IPS DF 6.9 (cell line): ENCODE results near the gene FARS2.

Experiments used
- DNase-seq: peaks from one replicate; pipeline ENCODE4 v3.0.0-alpha.2; 2013; ENCODE audit warnings: low read depth, low spot score
- H3K27ac ChIP-seq: one replicate; pipeline ENCODE4 v1.5.1; 2013; ENCODE audit warnings: low read length, control low read depth
- H3K27me3 ChIP-seq: 2 replicates; pipeline ENCODE4 v1.6.1; 2013; ENCODE audit warnings: mild to moderate bottlenecking, low read length; ENCODE audit not compliant: control insufficient read depth, insufficient read depth
- H3K36me3 ChIP-seq: 2 replicates; pipeline ENCODE4 v1.6.1; 2013; ENCODE audit warnings: low read length; ENCODE audit not compliant: control insufficient read depth, insufficient read depth
- H3K4me1 ChIP-seq: 2 replicates; pipeline ENCODE4 v1.6.1; 2013; ENCODE audit warnings: low read length; ENCODE audit not compliant: control insufficient read depth, insufficient read depth
- H3K4me3 ChIP-seq: 2 replicates; pipeline ENCODE4 v1.5.1; 2013; ENCODE audit warnings: mild to moderate bottlenecking, low read length
- H3K9me3 ChIP-seq: 2 replicates; pipeline ENCODE4 v1.6.1; 2013; ENCODE audit warnings: low read length, inconsistent platforms; ENCODE audit not compliant: control insufficient read depth, insufficient read depth
- WGBS: extraction: QIAGEN DNeasy Blood & Tissue Kit; methylation state at CpG from one replicate; pipeline ENCODE4 v1.1.7; 2013; ENCODE audit warnings: mixed read lengths, missing lambda C conversion rate; ENCODE audit not compliant: insufficient read length, insufficient coverage; 5-methylcytosine and 5-hydroxymethylcytosine counted together

The FARS2 gene

DNA sequence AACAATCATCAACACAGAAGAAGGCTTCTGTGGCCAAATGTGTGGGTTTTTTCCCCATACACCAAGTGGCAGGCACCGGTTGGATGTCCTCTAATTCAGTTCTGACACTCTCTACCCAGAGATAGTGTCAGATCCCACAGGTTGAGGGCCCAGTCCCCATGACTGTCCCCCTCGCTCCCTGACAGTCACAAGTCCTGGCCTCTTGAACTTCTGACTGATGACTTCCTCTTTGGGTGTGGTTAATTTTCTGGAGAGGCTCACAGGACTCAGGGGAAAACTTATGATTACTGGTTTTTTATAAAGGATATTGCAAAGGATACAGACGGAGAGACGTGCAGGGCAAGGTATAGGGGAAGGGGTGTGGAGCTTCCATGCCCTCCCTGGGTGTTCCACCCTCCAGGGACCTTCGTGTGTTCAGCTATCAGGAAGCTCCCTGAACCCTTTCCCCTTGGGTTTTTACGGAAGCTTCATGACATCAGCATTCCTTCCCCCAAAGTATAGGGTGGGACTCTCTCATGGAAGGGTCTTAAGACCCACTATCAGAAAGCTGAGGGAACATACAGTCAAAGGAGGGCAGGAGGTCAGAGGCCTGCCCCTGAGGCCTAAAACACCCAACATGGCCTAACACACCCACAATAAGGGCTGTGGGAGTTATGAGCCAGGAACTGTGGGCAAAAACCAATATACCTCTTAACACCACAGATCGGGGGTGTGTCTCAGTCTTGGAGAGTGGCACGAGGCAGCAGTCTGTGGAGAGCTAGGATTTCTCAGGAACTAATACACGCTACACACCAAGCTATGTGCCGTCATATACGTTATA is 33.3 kb downstream of the FARS2 start:
- H3K4me3 ChIP-seq: no peak overlapping the region
- H3K27me3 ChIP-seq: no peaks in the 10 kb centered on the region
- no peaks in the 10 kb centered on the region for H3K9me3 ChIP-seq
- DNase-seq: no peak
- H3K4me1 ChIP-seq: 0 out of 2 replicates have a peak, but pooled peaks cover 1% of the 10 kb centered on the region
- H3K27ac ChIP-seq: no peak overlapping the region
- no CpG with 5 or more reads among the region's 11 CpGs for WGBS
- no peaks in the 10 kb centered on the region for H3K36me3 ChIP-seq

GRCh38 chr6:5295623-5296022 is 34.3 kb downstream of the FARS2 start:
- Histone ChIP-seq H3K9me3 (no peaks in the 10 kb centered on the region), H3K4me1 (0 out of 2 replicates have a peak, but pooled peaks cover 1% of the 10 kb centered on the region), H3K36me3 (no peaks in the 10 kb centered on the region), H3K27me3 (no peaks in the 10 kb centered on the region), H3K27ac (no peak overlapping the region), H3K4me3 (no peak overlapping the region)
- WGBS: no CpG with 5 or more reads among the region's 7 CpGs
- no peak for DNase-seq

- DNase-seq: no peak
- H3K27ac ChIP-seq: no peak overlapping the region
- no peak overlapping the region for H3K4me3 ChIP-seq
- no peaks in the 10 kb centered on the region for H3K36me3 ChIP-seq
- no CpG with 5 or more reads among the region's 1 CpG for WGBS
- no peaks in the 10 kb centered on the region for H3K9me3 ChIP-seq
- H3K27me3 ChIP-seq: no peaks in the 10 kb centered on the region
- H3K4me1 ChIP-seq: 0 out of 2 replicates have a peak, but pooled peaks cover 1% of the 10 kb centered on the region
Observed at GRCh38 chr6:5300206-5300764, 39.0 kb downstream of the FARS2 start.

DNA sequence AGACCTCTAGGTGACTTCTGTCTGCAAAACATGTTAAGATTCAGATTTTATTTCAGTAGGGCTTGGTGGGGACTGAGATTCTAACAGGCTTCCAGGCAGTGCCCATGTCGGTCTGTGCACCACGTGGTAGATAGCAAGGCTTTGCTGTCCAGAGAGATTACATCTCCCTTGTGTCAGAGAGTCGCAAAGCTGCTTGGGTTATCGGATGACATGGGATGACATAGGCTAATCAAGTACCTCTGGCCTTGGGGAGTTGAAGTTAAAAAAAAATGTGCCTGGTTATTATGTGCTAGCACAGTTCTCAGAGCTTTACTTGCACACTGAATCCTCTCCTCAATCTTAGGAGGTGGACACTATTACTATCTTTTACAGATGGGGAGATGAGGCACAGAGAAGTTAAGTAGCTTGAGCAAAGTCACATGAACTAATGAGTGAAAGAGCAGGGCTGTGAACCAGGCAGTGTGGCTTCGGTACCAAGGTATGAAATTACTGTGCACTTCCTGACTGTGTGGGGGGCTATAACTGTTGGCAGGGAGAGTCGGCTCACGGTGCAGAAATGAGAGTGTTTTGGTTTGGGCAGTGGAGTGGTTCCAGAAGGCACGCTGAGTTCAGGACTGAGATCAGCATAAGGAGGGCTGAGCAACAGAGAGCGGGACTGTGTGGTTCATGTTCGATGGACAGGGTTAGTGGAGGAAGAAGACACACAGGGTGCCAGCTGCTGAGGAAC is 41.1 kb downstream of the FARS2 start:
- WGBS: no CpG with 5 or more reads among the region's 10 CpGs
- no peak for DNase-seq
- H3K27ac ChIP-seq: no peak overlapping the region

DNA sequence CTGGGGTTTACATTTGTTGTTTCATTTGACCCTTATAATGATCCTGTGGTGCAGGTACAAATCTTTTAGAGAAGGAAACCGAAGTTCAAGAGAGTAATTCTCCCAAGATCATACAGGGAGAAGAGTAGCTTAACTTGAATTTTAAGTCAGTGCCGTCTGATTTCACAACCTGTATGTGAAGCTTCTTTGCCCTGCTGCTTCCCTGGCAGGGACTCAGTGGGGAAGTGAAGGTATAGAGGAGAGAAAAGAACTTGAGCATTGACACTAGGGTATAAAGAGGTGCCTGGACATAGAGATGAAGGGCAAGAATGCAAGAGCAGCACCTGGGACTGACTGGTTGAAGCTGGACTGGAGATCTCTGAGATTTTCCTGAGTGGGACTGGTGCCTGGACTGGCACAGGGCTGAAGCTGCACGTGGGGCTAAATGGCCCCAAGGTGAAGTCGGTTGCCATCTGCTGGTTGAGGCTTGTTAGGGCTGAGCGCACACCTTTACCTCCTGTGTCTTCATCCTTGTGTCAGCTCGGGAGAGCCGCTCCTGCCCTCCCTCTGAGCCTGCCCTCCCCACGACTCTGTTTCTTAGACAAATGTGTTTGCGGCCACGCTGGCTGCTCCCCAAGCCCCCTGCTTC is 41.8 kb downstream of the FARS2 start:
- Histone ChIP-seq H3K9me3 (no peaks in the 10 kb centered on the region), H3K27ac (no peak overlapping the region), H3K4me1 (no peaks in the 10 kb centered on the region), H3K36me3 (no peaks in the 10 kb centered on the region), H3K4me3 (no peak overlapping the region), H3K27me3 (no peaks in the 10 kb centered on the region)
- WGBS: no CpG with 5 or more reads among the region's 10 CpGs
- DNase-seq: peak; percentile 35

More for the DNA sequence above, 41.1 kb downstream of the FARS2 start:
- no peaks in the 10 kb centered on the region for H3K36me3 ChIP-seq
- H3K9me3 ChIP-seq: no peaks in the 10 kb centered on the region
- 0 out of 2 replicates have a peak, but pooled peaks cover 1% of the 10 kb centered on the region for H3K4me1 ChIP-seq
- H3K27me3 ChIP-seq: no peaks in the 10 kb centered on the region
- no peak overlapping the region for H3K4me3 ChIP-seq

- WGBS: no CpG with 5 or more reads among the region's 8 CpGs
- Histone ChIP-seq H3K27ac (no peak overlapping the region), H3K27me3 (no peaks in the 10 kb centered on the region), H3K4me1 (no peaks in the 10 kb centered on the region), H3K36me3 (no peaks in the 10 kb centered on the region), H3K9me3 (no peaks in the 10 kb centered on the region), H3K4me3 (no peak overlapping the region)
- DNase-seq: no peak
Observed at GRCh38 chr6:5303682-5304081, 42.4 kb downstream of the FARS2 start.

GRCh38 chr6:5305968-5306626 is 44.8 kb downstream of the FARS2 start:
- no peaks in the 10 kb centered on the region for H3K36me3 ChIP-seq
- no peaks in the 10 kb centered on the region for H3K9me3 ChIP-seq
- DNase-seq: no peak
- no peaks in the 10 kb centered on the region for H3K4me1 ChIP-seq
- no peak overlapping the region for H3K27ac ChIP-seq
- no peaks in the 10 kb centered on the region for H3K27me3 ChIP-seq
- H3K4me3 ChIP-seq: no peak overlapping the region
- no CpG with 5 or more reads among the region's 5 CpGs for WGBS

DNA sequence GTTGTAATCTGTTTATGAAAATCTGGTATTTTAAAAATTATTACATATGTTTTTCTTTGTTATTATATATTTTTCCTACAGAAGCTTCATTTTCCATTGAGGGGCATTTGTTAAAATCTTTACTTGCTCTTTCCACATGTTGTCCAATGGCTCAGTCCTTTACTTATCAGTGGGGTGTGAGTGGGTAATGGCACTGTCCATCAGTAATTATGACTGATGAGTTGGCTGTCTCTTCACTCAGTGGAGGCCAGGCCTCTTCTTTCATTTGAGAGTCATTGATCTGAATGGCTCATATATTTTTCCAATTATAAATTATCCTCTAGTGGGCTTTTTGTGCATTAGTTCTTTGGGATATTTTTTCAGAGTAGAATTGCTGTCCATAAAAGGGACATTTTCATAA is 45.7 kb downstream of the FARS2 start:
- Histone ChIP-seq H3K36me3 (no peaks in the 10 kb centered on the region), H3K27ac (no peak overlapping the region), H3K27me3 (no peaks in the 10 kb centered on the region), H3K4me1 (no peaks in the 10 kb centered on the region), H3K9me3 (no peaks in the 10 kb centered on the region), H3K4me3 (no peak overlapping the region)
- no peak for DNase-seq

DNA sequence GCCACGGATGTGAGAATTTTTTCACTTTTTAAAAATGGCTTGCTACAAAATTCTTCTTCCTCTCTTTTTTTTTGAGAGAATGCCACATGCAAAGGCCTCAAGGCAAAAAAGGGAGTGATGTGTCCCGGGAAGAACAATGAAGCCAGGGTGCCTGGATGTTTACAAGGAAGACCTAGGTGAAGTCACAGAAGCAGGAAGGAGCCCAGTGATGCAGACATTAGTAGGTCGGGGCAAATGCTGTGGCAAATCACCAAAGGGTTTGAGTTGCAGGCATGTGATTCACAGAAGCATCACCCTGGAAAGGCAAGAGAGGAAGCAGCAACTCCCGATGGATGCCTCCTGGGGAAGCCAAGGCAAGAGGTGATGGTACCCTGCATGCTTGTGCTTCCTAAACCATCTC is 46.8 kb downstream of the FARS2 start:
- no peaks in the 10 kb centered on the region for H3K9me3 ChIP-seq
- no peaks in the 10 kb centered on the region for H3K36me3 ChIP-seq
- no peak overlapping the region for H3K27ac ChIP-seq
- 100% methylated on average over 1 of the region's 4 CpGs for WGBS
- H3K27me3 ChIP-seq: no peaks in the 10 kb centered on the region
- H3K4me3 ChIP-seq: no peak overlapping the region
- H3K4me1 ChIP-seq: peaks cover under 1% of the 10 kb centered on the region; the same call in 1 of the 2 replicates
- no peak for DNase-seq
